Inferior parietal cortex (tissue), 1 donor: ENCODE results near the gene FOXC1.
A peak's percentile ranks its signal among the peaks of the same experiment; 100 is the strongest.

Source experiments
- DNase-seq: peaks from one replicate; pipeline ENCODE4 v3.0.0-alpha.2; 2016; ENCODE audit errors: extremely low spot score

Gene FOXC1

DNA sequence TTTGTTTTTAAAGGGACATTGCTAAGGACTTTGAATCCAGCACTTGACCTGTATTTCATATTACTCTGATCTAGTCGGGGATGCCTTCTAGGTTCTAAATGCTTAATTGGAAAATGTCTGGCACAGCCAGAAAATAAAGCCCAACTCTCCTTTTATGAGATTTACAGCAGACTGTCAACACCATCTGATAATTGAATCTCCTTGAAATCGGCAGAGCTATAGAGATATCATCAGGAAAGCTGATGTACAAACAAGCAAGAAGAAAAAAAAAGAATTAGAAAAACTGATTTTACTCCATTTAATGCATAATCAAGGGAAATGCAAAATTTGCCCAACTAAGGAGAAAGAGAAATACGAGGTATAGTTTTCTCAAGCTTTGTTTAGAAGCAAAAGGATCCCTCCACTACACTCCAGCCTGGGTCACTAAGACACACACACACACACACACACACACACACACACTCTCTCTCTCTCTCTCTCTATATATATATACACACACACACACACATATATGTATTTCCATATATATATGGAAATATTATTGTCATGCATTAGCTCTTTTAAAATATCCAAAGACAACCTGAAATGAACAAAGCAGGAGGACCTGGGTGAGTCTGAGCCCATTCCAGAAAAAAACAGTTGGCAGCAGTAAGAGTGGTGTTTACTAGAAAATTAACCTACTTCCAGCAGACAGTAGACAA is 9.5 kb upstream of the FOXC1 start:
- DNase-seq: no peak

DNA sequence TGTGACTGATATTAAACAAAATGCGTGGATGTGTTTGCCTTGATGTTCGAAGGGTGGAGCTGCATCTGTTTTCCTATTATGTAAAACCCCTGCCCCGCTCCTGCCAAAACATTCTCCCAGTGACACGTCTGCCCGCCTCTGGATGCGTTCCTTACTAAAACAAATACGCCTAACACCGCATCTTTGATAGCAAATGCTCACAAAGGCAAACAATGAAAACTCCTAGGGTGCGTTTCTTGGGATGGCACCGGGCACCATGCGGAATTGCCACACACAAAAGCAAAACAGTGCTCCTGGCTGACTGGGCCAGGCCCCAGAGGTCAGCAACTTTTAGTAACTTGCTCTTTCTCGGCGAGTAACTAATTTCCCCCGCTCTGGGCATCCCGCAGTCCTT is 9.0 kb upstream of the FOXC1 start:
- DNase-seq: no peak

- DNase-seq: no peak
Measured at GRCh38 chr6:1601158-1602048, 8.3 kb upstream of the FOXC1 start.

DNA sequence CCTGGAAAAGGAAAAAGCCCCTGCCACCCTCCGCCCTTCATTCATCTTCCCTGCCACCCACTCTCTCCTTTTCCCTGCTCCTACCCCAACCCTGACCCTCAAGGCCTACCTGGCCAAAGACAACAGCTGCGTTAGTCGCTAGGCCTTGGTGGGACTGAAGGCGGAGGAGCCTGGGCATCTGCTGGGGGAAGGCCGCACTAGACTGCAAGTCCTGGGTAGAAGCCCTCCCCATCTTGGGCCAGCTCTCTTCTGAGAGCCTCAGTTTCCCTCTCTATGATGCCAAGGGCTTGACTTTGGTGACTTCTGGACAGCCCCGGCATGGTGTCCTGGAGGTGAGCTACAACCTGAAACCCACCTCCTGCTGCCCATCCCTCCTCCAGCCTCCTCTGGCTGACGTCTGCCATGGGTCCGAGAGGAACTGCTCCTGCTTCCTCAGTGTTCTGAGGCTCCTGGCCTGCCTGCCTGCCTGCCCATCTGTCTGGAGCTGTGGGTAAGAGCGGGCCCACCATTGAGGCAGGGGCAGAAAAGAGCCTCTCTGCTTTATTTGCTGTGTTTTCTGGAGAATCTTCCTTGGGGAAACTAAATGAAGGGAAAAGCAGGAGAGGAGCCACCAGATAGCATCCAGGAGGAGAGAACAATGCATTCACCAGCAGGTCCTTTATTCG is 7.5 kb upstream of the FOXC1 start:
- DNase-seq: no peak

GRCh38 chr6:1603708-1604107 is 6.0 kb upstream of the FOXC1 start:
- no peak for DNase-seq

DNA sequence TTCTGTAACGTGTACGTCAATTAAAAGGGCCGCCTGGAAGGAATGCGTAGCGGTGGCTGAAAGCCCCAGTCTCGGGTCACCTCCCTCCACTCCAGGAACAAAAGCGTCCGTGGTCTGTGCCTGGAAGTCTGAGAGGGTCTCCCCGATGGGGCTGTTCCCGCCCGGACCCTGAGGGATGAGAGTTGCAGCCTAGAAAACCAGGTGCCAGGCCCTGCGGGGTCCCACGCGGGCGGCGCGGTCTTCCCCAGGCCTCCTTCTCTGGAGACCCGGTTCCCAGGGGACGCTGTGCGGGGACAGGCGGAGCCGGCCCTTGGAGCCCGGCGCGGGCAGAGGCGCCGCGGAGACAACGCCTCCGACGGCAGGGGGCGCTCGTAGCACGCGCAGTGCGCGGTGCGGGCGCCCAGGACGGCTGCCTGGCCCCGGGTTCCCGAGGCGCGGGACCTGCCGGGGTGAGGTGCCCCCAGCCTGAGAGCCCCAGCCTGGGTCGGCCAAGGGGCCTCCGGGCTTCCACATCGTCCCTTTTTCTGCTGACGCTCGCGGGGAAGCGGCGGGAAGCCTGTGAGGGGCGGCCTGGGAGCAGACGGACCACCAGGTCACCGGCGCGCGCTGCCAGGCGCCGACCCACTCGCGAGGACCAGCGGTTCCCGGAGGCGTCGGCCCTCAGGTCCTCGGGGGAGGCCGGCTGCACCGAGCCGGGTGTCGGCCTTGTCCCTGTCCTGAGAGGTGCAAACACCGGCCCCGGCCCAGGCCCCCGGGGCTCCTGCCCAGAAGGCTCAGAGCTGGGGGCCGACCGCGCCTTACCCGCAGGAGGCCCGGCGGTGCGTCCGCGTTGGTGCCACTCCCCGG is 5.3 kb upstream of the FOXC1 start:
- peak; percentile 64 for DNase-seq

- DNase-seq: no peak
Measured at GRCh38 chr6:1605004-1605892, 4.5 kb upstream of the FOXC1 start.

DNA sequence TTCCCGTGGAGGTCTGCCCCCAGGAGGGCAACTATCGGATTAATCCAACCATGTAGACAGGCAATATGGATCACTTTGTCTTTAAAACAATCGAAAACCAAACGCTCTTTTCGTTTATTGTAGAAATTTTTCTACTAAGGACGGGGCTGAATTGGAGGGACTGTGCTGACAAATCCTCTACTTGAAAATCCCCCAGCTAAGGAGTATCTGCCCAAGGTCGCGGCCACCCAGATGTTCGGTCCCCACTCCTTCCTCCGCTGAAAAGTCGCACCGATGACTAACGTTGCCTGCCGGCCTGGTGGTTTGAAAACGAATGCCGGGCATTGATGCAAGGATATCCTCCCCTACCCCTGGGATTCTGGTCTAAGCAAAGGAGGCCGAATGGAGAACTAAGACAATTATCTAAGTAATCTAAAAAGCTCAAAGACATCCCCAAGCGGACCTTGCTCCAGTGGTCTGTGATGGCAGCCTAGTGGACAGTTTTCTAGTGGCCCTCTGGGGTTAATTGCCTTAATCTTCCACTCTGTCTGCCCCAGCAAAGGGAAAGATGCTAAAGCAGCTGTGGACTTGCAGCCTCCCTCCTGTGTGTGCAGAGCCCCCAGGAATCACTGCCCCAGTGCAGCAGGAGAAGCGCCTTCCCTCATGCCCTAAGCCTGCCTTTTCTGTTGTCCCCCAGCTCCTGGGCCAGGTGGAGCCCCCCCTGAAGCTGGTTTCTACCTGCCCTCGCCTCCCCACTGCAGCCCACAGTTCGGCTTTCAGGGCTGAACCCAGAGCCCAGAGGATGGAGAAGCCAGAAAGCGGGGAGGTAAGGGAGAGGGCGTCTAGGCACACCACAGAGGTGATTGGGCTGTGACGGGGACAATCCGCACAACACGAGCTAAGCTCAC is 3.6 kb upstream of the FOXC1 start:
- no peak for DNase-seq

DNA sequence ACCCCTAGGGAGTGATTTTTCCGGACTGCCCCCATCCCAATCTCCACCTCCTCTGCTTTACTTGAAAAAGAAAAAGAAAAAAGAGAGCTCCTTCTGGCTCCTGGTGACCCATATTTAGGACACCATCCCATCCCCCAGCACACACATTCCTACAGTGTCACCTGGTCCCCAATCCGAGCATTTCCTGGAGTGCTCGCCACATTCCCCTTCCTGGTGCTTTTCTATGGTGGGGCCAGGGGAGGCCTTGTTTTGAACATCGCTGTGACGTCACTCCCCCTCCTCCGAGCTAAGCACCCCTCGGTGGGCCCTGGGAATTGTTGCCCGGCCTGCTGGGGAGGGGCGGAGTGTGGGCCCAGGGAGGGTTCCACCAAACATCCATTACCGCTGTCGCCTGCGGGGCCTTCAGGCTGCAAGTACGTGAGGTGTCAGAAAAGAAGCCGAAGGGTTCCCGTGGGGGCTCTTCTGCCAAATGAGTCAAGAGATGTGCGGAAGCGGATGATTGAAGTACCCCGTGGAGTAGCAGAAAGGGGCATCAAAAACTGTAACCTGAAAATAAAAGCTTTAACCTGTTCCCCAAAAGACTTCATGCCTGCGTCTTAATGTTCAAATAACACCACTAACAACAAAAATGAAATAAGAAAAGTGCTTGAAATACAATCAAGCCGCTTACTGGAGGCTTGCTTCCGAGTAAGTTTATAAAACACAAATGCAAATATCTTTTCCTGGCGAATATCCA is 2.8 kb upstream of the FOXC1 start:
- DNase-seq: no peak

DNA sequence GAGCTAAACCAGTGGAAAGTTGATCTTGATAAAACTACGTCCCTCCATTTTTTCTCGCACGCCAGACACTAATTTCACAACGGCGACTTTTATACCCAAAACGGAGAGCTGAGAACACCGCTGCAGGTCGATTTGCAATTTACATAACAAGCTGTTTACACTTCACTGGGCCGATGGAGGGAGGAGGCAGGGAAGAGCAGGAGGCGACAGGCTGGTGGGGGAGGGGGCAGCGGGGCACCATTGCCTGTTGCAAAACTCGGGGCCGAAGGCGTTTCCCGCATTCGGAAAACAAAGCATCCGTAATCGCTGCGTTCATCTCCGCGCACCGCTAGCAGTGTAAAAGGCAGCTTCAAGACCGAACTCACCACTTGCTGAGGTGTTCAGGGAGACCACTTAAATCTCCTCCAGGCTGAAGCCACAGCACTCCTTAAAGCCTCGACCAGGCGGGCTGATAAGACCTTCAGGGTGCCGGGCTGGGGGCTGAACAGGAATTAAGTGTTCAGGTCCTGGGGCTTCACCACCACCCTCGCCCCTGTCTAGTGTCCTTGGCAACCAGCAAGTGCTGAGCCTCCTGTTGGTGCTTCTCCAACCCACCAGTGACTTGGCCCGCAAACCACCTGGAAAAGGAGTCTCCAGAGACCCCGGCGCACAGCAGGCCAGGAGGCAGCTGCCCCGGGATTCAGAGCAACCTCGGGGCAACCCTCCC is 2.0 kb upstream of the FOXC1 start:
- DNase-seq: no peak

- no peak for DNase-seq
Measured at GRCh38 chr6:1608222-1609040, 1.3 kb upstream of the FOXC1 start.

GRCh38 chr6:1609041-1609647 is 571 bp upstream of the FOXC1 start:
- DNase-seq: no peak

- DNase-seq: no peak
Measured at GRCh38 chr6:1610497-1611321, 994 bp downstream of the FOXC1 start.

GRCh38 chr6:1611322-1611571 is 1.5 kb downstream of the FOXC1 start:
- no peak for DNase-seq

GRCh38 chr6:1611572-1612298 is 2.0 kb downstream of the FOXC1 start:
- no peak for DNase-seq
